Activated CD8-positive, alpha-beta memory T cell treated with anti-CD3 and anti-CD28 coated beads for 48 hours (primary cell): ENCODE results near the gene SDCBP2.
A peak's percentile ranks its signal among the peaks of the same experiment; 100 is the strongest.

ENCODE experiments used
- DNase-seq, 3 experiments: peaks; one replicate each; pipeline ENCODE4 v3.0.0-alpha.2; 2020; ENCODE audit warnings: low read depth in 2 of 3, low spot score in 2 of 3

The SDCBP2 gene

DNA sequence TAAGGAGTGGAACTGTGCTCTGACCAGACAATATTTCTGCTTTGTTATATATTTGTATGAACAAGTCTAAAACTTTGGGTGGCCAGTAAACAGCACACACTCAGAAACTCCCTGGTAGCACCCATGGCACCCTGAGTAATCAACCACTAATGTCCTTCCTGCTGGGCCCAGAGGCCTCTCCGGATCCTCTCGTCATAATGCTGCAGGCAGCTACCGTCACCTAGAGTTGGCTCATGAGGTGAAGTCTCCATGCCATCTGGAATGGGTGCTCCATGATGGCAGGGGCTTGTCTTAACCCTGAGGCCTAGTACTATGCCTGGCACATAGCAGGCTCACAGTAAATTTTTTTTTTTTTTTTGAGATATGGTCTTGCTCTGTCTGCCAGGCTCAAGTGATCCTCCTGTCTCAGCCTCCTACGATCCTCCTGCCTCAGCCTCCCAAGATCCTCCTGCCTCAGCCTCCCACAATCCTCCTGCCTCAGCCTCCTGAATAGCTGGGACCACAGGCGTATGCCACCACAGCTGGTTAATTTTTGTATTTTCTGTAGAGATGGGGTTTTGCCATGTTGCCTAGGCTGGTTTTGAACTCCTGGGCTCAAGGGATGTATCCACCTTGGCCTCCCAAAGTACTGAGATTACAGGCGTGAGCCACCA is 3.0 kb upstream of the SDCBP2 start:
- DNase-seq: no peak

DNA sequence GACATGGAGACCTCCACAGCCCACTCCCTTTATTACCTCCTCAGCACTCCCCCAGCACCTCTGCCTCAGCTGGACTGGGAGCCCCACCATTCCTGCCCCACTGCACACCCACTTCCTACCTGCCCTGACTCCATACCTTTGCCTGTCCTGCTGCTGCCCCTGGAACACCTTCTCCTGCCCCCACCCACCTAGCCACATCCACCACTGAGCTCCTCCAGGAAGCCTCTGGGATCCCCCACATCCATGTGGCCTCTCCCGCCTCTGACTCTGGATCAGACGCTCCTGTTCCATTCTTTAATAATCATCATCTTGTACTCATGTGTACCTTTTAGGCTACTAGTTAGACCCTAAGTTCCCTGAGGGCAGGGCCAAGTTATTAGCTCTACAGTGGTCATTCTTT is 2.2 kb upstream of the SDCBP2 start:
- DNase-seq: no peak

DNA sequence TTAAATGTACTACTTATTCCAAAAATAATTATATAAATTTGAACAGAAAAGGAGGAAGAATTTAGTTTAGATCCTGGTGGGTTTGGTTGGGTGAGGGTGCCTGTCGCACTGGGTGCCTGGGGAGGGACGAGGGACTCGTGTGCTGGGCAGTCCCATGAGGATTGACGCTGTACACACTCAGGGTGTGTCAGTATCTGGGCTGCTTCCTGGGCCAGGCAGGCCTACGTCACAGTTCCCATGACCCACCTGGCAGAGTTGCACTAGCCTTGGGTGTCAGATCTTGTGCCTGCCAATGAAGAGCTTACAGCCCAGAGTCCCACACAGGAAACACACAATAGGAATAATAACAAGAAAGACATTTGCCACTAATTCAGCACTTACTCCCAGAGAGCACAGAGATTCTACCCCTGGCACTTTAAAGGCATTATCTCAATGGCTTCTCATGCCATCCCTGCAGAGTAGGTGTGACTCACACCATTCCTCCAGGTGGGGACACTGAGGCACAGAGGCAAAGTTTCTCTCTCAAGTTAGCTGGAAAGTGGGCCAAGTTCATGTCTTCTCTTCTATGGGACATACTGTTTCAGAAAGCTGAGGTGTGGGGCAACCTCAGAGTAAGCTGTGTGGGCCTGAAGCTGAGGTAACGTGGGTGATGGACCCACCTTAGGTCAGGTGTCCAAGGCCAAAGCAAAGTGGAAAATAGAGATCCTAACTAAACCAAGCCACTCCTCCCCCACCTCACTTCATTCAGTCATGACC is 1.3 kb upstream of the SDCBP2 start:
- no peak for DNase-seq

- DNase-seq: no peak
Measured at GRCh38 chr20:1327827-1328679, 886 bp downstream of the SDCBP2 start.

- no peak for DNase-seq
Measured at GRCh38 chr20:1327241-1327653, 1.7 kb downstream of the SDCBP2 start.

GRCh38 chr20:1326031-1326930 is 2.7 kb downstream of the SDCBP2 start:
- no peak for DNase-seq

- peak; percentile 94 to 98 (median 97) for DNase-seq
Measured at GRCh38 chr20:1325173-1326030, 3.5 kb downstream of the SDCBP2 start.

GRCh38 chr20:1324598-1325172 is 4.3 kb downstream of the SDCBP2 start:
- no peak for DNase-seq

- DNase-seq: no peak
Measured at GRCh38 chr20:1323830-1324597, 4.9 kb downstream of the SDCBP2 start.

- DNase-seq: no peak
Measured at GRCh38 chr20:1323256-1323655, 5.7 kb downstream of the SDCBP2 start.

DNA sequence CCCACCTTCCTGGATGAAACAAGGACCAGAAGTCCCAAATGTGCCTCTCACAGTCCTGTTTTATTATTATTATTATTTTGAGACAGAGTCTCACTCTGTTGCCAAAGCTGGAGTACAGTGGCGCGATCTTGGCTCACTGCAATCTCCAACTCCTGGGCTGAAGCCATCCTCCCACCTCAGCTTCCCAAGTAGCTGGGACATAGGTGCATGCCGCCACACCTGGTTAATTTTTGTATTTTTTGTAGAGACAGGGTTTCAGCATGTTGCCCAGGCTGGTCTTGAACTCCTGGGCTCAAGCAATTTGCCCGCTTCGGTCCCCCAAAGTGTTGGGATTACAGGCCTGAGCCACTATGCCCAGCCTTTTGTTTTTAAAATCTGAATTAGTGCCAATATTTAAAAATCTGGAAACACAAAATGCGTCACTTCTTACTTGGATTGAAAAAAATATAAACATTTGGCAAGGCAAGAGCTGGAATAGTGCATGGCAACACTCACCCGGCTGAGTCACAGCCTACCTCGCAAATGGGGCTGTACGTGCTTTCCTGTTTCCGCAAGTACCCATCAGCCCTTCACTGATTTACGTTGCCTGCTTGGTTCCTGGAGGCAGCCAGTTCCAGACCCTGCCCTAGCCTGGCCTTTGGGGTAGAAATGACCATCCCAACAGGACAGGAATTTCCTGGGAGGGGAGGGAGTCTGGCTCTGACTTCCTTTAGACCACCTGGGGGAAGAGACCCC is 6.3 kb downstream of the SDCBP2 start:
- DNase-seq: no peak

- DNase-seq: no peak
Measured at GRCh38 chr20:1321654-1321939, 7.3 kb downstream of the SDCBP2 start.

DNA sequence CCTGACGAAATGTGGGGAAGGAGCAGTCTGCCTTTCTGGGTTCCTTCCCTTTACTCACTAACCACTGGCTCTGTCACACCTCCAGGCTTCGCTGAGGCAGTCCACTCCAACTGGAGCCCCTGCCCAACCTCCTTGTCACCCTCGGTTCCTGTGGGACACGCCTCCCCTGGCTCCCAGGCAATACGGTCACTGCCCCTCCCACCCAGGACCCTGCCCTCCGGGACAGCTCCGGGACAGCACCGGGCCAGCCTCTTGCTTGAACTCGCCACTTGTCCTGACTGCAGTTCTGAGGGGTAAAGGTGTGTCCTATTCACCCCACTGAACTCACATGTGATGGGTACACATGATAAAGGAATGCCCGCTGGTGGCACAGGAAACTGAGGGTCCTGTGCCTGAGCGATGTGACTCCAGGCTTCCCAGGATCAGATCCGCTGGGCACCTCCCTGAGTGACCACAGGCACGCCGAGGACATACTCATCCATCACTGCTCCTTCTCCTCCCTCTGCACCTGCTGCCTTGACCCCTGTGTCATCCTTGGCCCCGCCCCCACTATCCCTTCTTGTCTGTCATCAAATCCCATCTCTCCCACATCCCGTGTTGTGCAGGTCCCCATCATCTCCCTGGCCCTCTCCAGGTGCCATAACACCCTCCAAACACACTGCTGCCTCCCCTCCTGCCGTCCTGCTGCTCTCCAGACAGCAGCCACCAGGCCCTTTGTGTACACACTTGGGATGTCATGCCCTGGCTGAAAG is 7.9 kb downstream of the SDCBP2 start:
- DNase-seq: no peak

- no peak for DNase-seq
Measured at GRCh38 chr20:1320016-1320415, 8.9 kb downstream of the SDCBP2 start.

DNA sequence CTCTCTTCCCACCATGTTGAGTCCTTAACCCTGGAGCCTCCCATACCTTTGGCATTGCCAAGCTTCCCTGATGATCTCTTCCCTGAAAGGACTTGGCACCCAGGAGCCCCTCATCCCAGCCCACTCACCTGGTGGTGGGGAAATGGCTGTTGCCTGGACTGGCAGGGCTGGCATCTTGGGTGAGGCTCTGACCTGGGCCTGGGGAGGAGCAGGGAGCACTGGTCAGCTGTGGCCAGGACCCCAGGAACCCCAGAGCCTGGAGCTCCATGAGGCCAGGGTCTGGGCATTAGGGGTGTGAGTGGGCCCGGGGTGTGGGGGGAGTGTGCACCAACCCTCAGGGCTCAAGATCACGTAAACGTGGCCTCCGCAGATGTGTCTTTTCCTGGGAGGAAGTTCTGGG is 9.5 kb downstream of the SDCBP2 start:
- no peak for DNase-seq

- DNase-seq: no peak
Measured at GRCh38 chr20:1319051-1319450, 9.9 kb downstream of the SDCBP2 start.

DNA sequence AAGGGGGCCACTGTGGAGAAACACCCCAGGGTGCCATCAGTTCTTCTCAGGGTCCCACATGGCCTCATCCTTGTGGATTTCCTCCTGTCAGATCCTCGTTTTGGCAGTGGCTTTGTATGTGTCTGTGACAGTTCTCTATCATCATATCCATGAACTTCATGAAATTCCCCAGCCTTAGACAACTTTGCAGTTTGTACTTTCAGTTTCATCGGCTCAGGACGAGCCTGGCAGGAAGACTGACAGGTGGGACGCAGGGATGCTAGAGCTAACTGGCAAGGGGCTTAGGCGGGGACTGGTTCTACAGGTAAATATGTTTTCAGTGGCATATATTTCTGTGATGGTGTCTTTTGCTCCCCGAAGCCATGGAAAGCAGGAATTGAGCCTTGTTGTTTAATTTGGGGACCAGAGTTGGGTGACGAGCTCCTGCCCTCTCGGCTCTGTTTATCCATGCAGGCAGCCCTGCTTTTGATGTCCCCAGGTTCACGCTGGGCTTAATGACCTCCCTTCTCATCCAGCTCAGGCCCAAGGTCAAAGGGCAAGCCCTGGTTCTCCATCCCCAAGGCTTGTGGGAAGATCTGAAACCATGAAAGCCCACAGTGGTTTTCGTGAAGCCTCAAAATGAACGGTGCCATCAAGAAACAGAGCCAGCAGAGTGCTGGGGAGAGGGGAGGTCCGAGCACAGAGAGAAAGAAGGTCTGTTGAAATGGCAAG is 11.2 kb downstream of the SDCBP2 start:
- DNase-seq: no peak
